Hematopoietic multipotent progenitor cell treated with erythropoietin and hydrocortisone succinate and interleukin-3 and kit ligand, for 4 days (in vitro differentiated cells): Measurements from ENCODE around the gene NT5DC1.
A peak's percentile ranks its signal among the peaks of the same experiment; 100 is the strongest.

Experiments
- DNase-seq: peaks from one replicate; pipeline ENCODE4 v3.0.0-alpha.2; 2015

NT5DC1 gene

DNA sequence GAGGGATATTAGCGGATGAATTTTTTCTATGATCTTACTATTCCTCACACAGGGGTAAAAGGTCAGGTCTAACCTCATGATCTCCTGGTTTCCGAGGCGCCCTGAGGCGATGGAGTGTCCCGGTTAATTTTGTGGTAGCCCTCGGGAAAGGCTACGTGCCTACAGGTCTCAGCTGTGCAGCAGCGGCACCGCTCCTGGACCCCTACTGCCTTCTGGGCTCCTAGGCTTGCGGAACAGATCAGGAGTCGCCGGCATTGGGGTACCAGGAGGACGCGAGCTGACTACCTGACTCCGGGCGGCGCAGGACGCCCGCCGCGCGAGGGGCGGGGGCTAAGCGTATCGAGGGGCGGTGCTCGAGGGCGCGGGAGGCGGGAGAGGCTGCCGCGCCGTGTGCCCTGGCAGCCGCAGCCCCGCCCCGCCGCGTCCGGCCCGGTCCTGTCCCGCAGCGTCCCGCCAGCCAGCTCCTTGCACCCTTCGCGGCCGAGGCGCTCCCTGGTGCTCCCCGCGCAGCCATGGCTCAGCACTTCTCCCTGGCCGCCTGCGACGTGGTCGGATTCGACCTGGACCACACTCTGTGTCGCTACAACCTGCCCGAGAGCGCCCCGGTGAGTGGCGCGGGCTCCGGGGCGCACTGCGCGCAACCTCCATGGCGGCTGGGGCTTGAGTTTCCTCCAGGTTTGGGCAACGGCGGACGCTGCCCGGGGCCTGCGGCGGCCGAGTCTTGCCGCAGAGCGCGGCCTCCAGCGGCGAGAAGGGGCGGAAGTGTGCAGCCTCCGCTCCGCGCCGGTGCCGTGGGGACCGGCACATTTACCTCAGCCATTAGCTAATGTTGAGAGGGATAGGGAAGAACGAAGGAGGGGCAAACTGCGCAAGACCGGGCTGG is at the start of gene NT5DC1:
Gene NT5DC1, plus strand, starts transcription at position 435 of the 883 bp plus-strand sequence. Its CDS starts 78 bp downstream, at position 513.
- peak; percentile 93 for DNase-seq

DNA sequence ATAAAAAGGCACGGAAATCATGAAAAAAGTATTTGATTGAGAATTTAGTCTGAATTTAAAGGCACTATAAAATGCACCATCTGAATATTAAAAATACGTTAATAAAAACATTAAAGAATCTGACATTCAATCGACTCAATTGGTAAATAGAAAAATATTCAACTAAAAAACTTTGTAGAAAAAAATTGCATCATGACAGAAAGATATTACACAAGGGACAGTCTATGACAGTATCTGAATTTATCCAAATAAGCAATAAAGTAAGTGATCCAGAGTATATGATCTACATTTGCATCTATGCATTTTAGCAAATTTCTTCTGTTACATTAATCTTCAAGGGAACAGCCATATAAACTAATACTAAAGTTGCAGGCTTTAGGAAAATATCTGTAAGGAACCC is 49.4 kb upstream of the NT5DC1 start:
- DNase-seq, result no peak

DNA sequence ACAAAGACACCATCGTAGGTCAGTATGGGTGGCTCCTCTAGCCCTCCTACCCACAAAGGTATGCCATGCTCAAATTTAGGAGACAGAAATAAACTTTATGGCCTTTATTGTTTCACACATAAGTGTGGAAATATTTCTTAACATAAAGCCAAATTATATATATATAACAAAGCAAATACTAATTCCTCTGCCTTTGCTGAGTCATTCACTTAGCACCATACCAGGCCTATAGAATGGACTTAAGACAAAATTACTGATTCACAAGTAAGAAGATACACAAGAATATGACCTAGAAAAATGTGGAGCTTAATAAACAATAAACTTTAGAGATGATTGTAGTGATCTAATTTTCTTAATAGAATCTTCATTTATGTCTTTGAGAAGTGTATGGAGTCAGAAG is 45.1 kb upstream of the NT5DC1 start:
- DNase-seq, result no peak

DNA sequence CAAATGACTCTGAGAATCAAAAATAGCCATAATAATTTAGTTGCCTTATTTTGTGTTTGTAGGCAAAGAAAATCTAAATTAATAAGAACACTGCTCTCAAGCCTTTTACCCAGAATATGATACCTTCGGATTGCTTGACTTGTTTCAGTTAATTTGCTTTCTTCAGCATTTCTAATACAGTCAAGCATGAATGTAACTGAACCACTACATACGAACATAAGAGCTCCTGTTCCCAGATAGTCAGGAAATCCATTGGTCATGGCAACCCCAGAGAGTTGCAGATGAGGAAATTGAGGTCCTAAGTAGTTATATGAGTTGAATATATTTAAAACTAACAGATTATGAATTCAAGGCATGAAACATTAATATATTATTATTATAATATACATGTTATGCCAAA is 42.9 kb upstream of the NT5DC1 start:
- DNase-seq, result no peak

DNA sequence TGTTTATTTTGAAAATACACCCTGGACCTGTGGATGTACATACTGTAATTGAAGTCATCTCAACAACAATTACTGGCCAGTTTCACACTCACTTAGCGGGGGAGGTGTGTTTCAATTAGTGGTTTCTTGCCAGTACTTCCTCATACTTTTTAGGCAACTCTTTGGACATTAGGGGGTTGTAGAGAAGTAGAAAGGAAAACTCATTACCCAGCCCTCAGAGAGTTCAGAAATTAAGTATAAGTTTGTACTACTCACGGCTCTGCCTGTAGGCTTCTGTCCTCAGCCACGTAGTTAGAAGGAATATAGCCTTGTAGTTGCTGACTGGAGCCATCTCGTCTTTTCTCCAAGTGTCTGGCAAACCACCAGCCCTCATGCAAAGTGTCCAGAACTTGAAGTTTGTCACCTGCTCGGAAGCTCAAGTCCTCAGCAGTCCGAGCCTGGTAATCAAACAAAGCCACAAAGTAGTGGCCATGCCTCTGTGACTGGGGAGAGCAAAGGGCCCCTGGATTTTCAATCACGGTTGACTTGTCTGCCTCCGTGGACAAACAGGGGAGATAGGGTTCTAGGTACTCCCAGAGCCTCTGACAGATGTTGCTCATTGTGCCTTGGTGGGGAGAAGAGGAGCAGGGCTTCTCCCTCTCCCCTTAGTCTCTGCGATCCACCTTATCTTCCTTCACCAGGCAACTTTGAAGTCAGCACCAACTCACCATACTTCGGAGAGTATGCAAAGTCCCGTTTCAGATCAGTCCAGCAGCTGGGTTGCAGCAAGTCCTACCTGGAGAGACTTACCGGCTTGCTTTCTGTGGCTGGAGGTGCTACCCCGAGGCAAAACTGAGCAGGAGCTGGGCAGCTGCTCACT is 40.7 kb upstream of the NT5DC1 start:
- peak; percentile 48 for DNase-seq

DNA sequence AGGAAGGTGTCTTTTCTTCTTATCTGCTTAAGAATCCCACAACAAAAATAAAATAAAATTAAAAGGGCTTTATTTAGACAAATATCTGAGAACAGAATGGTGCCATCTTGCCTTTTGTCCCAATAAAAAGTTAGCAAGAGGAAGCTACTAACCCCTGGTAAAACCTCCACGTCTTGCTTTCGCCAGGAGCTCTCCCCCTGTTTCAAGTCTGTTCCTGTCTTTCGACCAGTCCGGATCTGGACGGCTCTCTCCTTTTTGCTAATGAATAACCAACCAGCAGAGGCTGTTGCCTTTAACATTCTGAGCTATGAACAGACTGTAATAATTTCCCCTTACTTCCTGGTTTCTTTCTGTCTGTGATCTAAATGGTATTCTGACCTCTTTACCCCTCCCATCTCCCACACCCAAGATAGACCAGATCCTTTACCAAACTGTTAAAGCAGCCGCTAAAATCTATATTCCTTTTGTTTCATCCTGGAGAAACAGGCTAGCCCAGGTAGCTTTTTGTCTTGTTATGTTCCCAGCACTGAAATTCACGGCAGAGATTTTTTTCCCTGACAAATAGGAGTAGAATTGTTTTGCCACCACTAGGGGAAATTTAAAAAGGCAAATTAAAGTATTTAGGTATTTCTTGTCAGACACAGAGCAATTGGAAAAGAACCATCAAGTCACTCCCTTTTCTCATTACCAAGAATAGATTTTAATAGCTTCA is 39.9 kb upstream of the NT5DC1 start, which contains the start of gene FRK:
Gene FRK, minus strand, starts transcription at position 320 of the 712 bp plus-strand sequence. CDS start 580 bp downstream, outside the sequence.
- DNase-seq, result no peak

GRCh38 chr6:116062496-116062895 is 38.2 kb upstream of the NT5DC1 start:
- DNase-seq, result no peak

- DNase-seq, result no peak
These were observed 36.0 kb upstream of the NT5DC1 start for GRCh38 chr6:116064666-116065065.

DNA sequence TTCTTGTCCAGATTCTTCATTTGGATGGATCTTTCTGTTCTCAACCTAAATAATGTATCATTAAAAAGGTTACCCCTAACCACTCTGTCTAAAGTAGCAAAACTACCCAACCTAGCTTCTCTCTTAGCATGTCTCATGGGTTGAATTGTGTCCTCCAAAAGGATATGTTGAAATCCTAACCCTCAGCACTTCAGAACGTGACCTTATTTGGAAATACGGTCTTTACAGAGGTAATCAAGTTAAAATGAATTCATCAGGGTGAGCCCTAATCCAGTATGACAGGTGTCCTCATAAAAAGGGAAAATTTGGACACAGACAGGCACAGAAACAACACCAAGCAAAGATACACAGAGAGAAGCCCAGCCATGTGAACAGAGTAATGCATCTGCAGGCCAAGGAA is 33.9 kb upstream of the NT5DC1 start:
- DNase-seq, result no peak

GRCh38 chr6:116070101-116070500 is 30.6 kb upstream of the NT5DC1 start:
- no peak for DNase-seq

- no peak for DNase-seq
These were observed 29.9 kb upstream of the NT5DC1 start for GRCh38 chr6:116070616-116071389.

DNA sequence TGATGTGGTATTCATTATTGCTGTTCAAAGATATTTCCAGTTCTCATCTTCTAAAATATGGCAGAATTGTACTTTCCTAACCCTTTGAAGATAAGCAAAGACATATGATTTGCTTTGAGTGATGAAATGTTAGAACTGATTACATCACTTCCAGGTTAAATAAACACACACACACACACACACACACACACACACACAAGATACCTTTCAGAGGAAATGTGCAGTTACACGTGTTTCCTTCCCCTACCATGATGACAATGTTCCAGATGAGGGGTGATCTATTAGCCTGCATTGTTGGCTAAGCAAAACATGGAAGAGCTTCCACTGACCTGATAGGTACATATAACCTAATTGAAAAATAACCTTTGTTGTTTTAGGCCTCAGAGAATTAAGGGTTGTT is 28.3 kb upstream of the NT5DC1 start:
- no peak for DNase-seq

- DNase-seq, result no peak
These were observed 26.8 kb upstream of the NT5DC1 start for GRCh38 chr6:116073765-116074440.

DNA sequence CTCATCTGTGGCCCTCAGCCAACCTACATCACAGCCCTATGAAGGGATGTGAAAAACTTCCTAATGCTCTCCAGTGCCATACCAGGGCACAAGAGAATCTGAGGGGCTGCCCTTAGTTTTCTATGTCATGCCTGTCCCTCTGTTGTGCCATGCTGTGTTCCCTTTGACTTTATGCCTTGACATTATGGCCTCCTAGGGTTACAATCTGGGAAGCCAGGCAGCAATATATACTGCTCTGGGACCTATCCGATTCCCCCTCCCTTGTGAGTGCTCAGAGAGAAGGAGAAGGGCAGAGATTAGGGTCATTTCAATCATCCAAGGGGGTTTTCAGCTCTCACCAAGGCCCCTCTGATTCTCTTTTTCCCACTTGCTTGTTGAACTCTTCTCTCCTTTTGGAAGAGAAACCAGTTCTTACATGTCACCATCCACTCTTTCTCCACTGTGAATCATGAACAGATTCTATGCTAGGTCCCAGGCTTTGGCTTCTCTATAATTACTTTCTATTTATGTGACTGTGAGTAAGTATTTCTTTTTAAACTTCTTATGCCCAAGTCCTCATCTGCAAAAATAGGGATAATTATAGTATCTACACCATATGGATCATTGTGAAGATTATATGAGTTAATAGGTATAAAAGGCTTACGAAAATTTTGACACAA is 25.8 kb upstream of the NT5DC1 start:
- DNase-seq, result no peak

DNA sequence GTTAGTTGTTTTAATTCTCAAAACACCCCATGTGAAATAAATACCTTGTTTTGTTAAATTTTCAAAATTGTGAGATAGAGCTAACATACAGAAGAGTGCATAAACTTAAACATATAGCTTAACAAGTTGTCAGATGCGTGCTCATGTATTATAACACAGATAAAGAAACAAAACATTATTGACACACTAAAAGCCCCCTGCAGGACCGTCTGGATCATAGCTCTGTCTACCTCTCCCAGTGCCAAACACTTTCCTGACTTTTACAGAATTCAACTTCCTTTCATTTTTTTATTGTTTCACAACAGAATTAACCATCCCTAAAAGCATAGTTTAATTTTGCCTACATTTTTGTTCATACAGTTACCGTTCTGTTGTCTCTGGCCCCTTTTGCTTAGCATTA is 22.1 kb upstream of the NT5DC1 start:
- no peak for DNase-seq

- DNase-seq, result no peak
These were observed 21.7 kb upstream of the NT5DC1 start for GRCh38 chr6:116078945-116079344.

- no peak for DNase-seq
These were observed 17.6 kb upstream of the NT5DC1 start for GRCh38 chr6:116083052-116083451.

DNA sequence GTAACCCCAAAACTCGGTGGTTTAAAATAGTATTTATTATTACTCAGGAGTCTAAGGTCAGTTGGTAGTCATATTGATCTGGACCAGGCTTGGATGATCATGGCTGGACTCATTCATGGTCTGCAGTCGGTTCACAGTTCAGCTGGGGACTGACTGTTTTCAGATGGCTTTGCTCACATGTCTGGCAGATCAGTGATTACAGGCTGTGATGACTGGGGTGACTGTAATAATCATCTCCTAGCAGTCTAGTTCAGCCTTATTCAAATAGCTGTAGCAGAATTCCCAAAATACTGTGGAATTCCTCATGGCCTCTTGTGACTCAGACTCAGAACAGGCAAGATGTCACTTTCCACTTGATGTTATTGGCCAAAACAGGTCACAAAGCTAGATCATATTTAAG is 16.4 kb upstream of the NT5DC1 start:
- no peak for DNase-seq

GRCh38 chr6:116087437-116088027 is 13.1 kb upstream of the NT5DC1 start:
- no peak for DNase-seq

- DNase-seq, result no peak
These were observed 11.7 kb upstream of the NT5DC1 start for GRCh38 chr6:116088946-116089345.

DNA sequence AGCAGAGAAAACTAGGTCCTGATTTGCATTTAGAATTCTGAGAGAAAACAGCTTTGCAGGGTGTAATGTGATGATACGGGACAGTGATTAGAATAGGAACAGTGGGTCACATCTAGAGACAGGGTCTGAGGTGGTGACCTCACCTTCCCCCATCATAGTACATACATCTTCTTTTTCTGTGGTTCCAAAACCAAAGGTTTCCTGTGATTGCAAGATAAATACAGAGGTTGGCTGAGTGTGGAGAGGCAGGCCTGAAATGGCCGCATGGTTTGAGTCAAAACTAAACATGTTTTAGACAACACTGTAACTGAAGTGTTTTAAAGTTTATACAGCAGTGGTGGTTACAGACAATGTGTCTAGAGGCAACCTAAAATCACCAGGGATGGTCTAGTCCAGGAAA is 10.4 kb upstream of the NT5DC1 start:
- DNase-seq, result peak; percentile 12
